ENCODE data around the gene C1QTNF5. TPM values are rescaled to one million over a fixed set of nuclear protein-coding genes. Genes with fewer than 3 reads are reported as not detected.

Gene C1QTNF5
- total RNA-seq, 1 donor: 6.5 TPM

GRCh38 chr11:119299416-119299815 lies 41.3 kb downstream of the C1QTNF5 start:
- no peak for DNase-seq (ENCODE audit: low read depth)
- H3K4me3 ChIP-seq (ENCODE audit: low read depth, low read length): no peak overlapping the region
- TF ChIP-seq CTCF (IDR thresholded peaks at IDR 0.05; ENCODE audit: insufficient read depth, low read depth, low read length): no peak

- no peak overlapping the region for H3K4me3 ChIP-seq (ENCODE audit: low read depth, low read length)
- TF ChIP-seq CTCF (IDR thresholded peaks at IDR 0.05; ENCODE audit: insufficient read depth, low read depth, low read length): no peak
- no peak for DNase-seq (ENCODE audit: low read depth)
Observed at GRCh38 chr11:119298726-119299125, 42.0 kb downstream of the C1QTNF5 start.

- DNase-seq (ENCODE audit: low read depth): no peak
- no peak overlapping the region for H3K4me3 ChIP-seq (ENCODE audit: low read depth, low read length)
- no peak for TF ChIP-seq CTCF (IDR thresholded peaks at IDR 0.05; ENCODE audit: insufficient read depth, low read depth, low read length)
Observed at GRCh38 chr11:119297938-119298337, 42.7 kb downstream of the C1QTNF5 start.

GRCh38 chr11:119295178-119295577 lies 45.5 kb downstream of the C1QTNF5 start:
- no peak overlapping the region for H3K4me3 ChIP-seq (ENCODE audit: low read depth, low read length)
- TF ChIP-seq CTCF (IDR thresholded peaks at IDR 0.05; ENCODE audit: insufficient read depth, low read depth, low read length): peak; percentile 14
- peak; percentile 23 for DNase-seq (ENCODE audit: low read depth)

GRCh38 chr11:119293461-119293860 lies 47.2 kb downstream of the C1QTNF5 start:
- no peak for DNase-seq (ENCODE audit: low read depth)
- H3K4me3 ChIP-seq (ENCODE audit: low read depth, low read length): no peak overlapping the region
- no peak for TF ChIP-seq CTCF (IDR thresholded peaks at IDR 0.05; ENCODE audit: insufficient read depth, low read depth, low read length)

GRCh38 chr11:119290894-119291497 lies 49.7 kb downstream of the C1QTNF5 start:
- no peak for DNase-seq (ENCODE audit: low read depth)
- TF ChIP-seq CTCF (IDR thresholded peaks at IDR 0.05; ENCODE audit: insufficient read depth, low read depth, low read length): no peak
- H3K4me3 ChIP-seq (ENCODE audit: low read depth, low read length): no peak overlapping the region

Small RNAs within 50 kb of the gene (small RNA-seq; reads per million reads assigned to genes)
- not detected for gene RF01225
- gene RNU6-262P: not detected

Other genes starting within 250 kb of the C1QTNF5 start
- gene DPAGT1, start 239.0 kb downstream of the C1QTNF5 start, total RNA-seq: 21.3 and 29.4 TPM in 2 replicates
- gene C2CD2L, start 233.5 kb downstream of the C1QTNF5 start, total RNA-seq: 4.5 and 5.6 TPM in 2 replicates
- gene HINFP, start 219.3 kb downstream of the C1QTNF5 start, total RNA-seq: 18.6 and 20.3 TPM in 2 replicates
- under 0.01 and 0.86 TPM in 2 replicates for gene ABCG4, start 191.8 kb downstream of the C1QTNF5 start, total RNA-seq
- gene NLRX1, start 172.2 kb downstream of the C1QTNF5 start, total RNA-seq: 16.4 and 17.7 TPM in 2 replicates
- not detected in 2 replicates for gene NHERF4, start 155.4 kb downstream of the C1QTNF5 start, total RNA-seq
- 13.2 and 20.7 TPM in 2 replicates for gene CBL, start 134.5 kb downstream of the C1QTNF5 start, total RNA-seq
- gene MCAM, start 23.8 kb downstream of the C1QTNF5 start, total RNA-seq: 77.3 and 86.4 TPM in 2 replicates
- gene RNF26, start 6.4 kb downstream of the C1QTNF5 start, total RNA-seq: 5.2 and 5.8 TPM in 2 replicates
- under 0.01 TPM in 1 of 2 replicates, not detected in the other for gene MFRP, start 5.8 kb upstream of the C1QTNF5 start, total RNA-seq
- under 0.01 and 0.43 TPM in 2 replicates for gene USP2, start 40.8 kb upstream of the C1QTNF5 start, total RNA-seq
- 194 and 284 TPM in 2 replicates for gene THY1, start 82.3 kb upstream of the C1QTNF5 start, total RNA-seq

All from fibroblast of villous mesenchyme (primary cell).